HG03095 (cell line): Measurements from ENCODE around the gene OR4X1.
A peak's percentile ranks its signal among the peaks of the same experiment; 100 is the strongest.
"Not testable (repeated sequence)": the region's sequence is repeated elsewhere in the genome, so short reads cannot be mapped to it uniquely, and the experiment has no call there.

ENCODE experiments used
- ATAC-seq: cut with Tn5 transposase; IDR thresholded peaks from one replicate; pipeline ENCODE4 v1.9.1; 2021; ENCODE audit warnings: moderate library complexity; ENCODE audit not compliant: unreplicated experiment

Gene OR4X1, protein sequence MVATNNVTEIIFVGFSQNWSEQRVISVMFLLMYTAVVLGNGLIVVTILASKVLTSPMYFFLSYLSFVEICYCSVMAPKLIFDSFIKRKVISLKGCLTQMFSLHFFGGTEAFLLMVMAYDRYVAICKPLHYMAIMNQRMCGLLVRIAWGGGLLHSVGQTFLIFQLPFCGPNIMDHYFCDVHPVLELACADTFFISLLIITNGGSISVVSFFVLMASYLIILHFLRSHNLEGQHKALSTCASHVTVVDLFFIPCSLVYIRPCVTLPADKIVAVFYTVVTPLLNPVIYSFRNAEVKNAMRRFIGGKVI

DNA sequence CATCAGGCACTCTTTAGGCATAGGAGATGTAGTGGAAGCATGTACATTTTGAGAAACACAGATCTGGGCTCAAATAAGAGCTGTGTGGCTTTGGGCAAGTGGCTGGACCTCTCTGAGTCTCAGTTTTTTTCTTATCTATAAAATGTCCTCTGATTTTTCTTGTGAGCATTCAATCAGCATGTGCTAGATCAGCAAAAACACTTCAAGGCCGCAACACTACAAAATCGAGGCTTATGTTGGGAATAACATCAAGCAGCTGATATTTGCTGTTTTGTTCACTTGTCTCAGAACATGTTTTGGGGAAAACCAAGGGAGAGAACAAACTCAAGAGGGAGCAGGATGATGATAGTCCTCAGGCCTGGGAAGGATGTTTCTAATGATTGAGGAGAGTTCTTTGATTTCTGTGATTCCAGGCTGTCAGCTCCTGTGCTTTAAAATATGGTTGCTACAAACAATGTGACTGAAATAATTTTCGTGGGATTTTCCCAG is at the start of gene OR4X1:
OR4X1 (plus strand) TSS at position 439 of the 489 bp plus-strand sequence; CDS start at position 439, 0 bp downstream.
- no peak for ATAC-seq

DNA sequence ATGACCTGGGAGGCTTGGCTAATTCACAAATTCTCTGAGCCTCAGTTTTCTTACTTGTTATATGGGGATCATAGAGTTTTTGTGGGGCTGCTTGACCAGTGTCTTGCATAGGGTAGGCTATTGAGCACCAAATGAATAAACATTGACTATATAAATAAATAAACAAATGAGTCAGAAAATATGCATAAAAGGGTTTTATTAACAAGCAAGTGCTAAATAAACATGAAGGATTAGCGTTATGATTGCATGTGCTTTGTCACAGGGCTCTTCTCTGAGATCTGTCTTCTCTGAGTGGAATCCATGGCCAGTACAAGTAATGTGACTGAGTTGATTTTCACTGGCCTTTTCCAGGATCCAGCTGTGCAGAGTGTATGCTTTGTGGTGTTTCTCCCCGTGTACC is 47.2 kb upstream of the OR4X1 start, which contains the start of gene OR4B1:
OR4B1 (plus strand) TSS at position 301 of the 400 bp plus-strand sequence; CDS start at position 301, 0 bp downstream.
- ATAC-seq, result no peak

DNA sequence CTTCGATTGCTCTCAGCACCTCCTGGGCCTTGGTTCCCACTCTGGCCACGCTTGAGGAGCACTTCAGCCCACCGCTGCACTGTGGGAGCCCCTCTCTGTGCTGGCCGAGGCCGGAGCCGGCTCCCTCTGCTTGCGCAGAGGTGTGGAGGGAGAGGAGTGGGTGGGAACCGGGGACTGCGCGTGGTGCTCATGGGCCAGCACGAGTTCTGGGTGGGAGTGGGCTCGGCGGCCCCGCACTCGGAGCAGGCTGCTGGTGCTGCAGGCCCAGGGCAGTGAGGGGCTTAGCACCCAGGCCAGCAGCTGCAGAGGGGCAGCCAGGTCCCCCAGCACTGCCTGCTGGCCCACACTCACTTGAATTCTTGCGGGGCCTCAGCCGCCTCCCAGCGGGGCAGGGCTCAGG is 34.9 kb upstream of the OR4X1 start:
- no peak for ATAC-seq

GRCh38 chr11:48230057-48230456 is 33.6 kb upstream of the OR4X1 start:
- ATAC-seq, result not testable (repeated sequence)

DNA sequence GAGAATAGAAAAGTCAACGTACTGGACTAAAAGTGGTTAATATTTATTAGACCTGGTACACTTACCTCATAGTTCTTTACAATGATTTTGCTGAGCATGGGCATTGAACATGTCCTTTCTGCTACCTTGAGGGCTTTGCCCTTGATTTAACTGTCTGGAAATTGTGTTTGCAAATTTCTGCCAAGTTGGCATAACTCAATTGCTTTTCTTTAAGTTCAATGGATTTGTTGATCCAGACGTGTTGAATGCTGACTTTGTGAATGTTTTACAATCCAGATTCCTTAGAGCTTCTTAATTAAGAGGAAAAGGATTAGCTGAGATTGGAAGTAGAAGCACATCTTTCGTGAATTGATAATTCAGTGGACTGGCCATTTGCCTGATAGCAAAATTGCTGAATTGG is 25.9 kb upstream of the OR4X1 start:
- no peak for ATAC-seq

- no peak for ATAC-seq
Measured at GRCh38 chr11:48242501-48242900, 21.2 kb upstream of the OR4X1 start.

DNA sequence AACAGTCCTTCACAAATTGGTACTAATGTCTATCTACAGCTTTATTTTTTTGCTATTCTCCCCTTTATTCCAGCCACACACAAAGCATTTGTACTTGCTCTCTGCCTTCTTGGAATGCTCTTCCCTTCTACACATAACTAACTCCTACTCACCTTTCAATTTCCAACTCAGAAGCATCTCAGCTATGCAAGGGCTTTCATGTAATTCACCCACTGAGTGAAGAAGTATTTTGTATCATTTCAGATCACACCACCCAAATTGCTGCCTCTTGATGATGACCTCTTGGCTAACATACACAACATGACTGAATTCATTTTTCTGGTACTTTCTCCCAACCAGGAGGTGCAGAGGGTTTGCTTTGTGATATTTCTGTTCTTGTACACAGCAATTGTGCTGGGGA is 18.9 kb upstream of the OR4X1 start, which contains the start of gene OR4X2:
OR4X2 (plus strand) TSS at position 301 of the 400 bp plus-strand sequence; CDS start at position 301, 0 bp downstream.
- no peak for ATAC-seq

GRCh38 chr11:48248902-48249301 is 14.8 kb upstream of the OR4X1 start:
- no peak for ATAC-seq

DNA sequence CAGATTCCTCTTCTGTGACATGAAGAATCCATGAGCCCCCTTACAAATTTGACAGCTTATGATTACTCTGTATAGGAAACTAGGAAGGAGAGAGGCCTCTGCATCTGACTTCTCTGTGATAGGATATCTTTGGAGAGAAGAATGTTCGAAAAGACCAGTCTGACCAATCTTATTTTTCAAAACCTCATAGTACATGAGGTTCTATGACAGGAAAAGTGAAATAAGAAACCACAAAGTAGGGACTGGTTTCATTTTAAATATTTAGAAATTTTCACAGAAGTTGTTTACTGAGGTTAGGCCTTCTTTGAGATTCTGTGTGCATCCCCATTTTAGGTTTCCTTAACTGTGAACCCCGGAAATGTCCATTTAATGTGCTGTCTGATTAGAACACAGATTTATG is 2.1 kb upstream of the OR4X1 start:
- ATAC-seq, result no peak

GRCh38 chr11:48270621-48271020 is 7.0 kb downstream of the OR4X1 start:
- ATAC-seq, result no peak

DNA sequence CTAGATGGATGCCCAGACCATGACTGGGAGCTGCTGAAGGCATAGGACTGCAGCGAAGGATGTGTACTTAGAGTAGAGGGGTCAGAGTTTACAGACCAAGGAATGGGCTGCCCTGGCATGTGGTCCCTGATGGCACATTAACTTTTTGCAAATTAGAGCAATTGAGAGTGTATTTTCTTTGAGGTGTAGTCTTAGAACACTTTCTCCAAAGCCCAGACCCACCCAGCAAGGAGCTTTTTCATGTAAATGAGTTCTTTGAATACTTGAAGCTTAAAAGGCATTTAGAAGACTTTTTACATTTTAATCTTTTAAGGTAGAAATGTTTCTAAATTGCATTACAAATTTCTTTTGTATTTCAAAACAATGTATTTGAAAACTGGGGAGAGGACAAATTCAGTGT is 8.9 kb downstream of the OR4X1 start:
- no peak for ATAC-seq

- no peak for ATAC-seq
Measured at GRCh38 chr11:48305923-48306322, 42.3 kb downstream of the OR4X1 start, which contains the start of gene OR4S1. Gene OR4S1, plus strand, starts transcription at chr11:48306223. Its CDS starts 0 bp downstream, at chr11:48306223.

DNA sequence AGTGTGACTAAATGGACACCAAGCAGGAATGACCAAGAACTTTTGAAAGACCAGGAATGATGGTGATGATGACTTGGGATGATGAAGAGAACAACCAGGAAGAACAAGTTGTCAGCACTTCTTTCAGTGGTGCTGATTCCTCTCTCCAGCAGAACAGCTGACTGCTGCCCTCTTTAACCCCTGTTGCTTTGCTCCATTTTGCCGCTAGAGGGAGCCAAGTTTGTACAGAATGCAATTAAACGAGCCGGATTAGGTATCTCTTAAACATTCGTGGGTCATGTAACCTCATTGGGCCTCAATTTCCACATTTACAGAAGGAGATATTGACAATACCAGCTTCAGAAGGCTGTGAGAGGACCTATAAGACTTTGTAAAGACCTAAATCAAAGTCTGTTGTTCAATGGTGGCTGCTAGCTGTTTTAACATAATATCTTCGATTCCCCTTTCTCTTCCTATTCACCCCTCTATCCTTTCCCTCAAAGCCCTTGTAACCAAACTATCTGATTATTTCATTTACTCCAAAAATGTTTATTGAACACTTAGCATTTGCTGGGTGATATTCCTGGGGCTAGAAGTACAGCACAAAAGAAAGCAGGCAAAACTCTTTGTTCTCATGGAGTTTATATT is 44.2 kb downstream of the OR4X1 start:
- peak; percentile 75 for ATAC-seq

DNA sequence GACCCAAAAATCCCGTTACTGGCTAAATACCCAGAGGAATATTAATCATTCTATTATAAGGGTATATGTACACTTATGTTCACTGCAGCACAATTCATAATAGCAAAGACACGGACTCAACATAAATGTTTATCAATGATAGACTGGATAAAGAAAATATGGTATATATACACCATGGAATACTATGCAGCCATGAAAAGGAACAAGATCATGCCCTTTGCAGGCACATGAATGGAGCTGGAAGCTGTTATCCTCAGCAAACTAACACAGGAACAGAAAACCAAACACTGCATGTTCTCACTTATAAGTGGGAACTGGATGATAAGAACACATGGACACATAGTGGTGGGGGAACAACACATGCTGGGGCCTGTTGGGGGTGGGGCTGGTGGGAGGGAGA is 49.9 kb downstream of the OR4X1 start:
- ATAC-seq, result not testable (repeated sequence)
